ENCODE data around the gene PRR36. TPM values are rescaled to one million over a fixed set of nuclear protein-coding genes. Genes with fewer than 3 reads are reported as not detected.

Gene PRR36
- total and polyA plus RNA-seq, 10 of the 15 experiments (the other 5 are each of a cell fraction or from before 2014, with no cell fraction given) = 0.04 TPM; not detected in 9

- WGBS (ENCODE audit: insufficient coverage, insufficient replicate concordance, low lambda C conversion rate, missing lambda C conversion rate) = 18% methylated on average over 62 of the region's 63 CpGs
- H3K9me3 ChIP-seq (replicated peaks; ENCODE audit: control insufficient read depth, insufficient read depth, low read length) = no peaks in the 10 kb centered on the region; the same call in 2 of the 3 replicates
- no TSS peak for BruUV-seq (replicated peaks)
- in situ Hi-C loops (cut with MboI) (no loop called here), intact Hi-C loops (cut with micrococcal nuclease; ENCODE audit: unreplicated experiment) (no loop called here)
- no peak for FAIRE-seq
- peak overlapping the region; percentile 48 for H3K4me2 ChIP-seq (ENCODE audit: control insufficient read depth, insufficient read depth)
- TF ChIP-seq KAT2A (conservative IDR thresholded peaks at IDR 0.05; ENCODE audit: control insufficient read depth, low read depth, low read length) (no peak), SMAD5 (IDR thresholded peaks at IDR 0.05; ENCODE audit: low read depth) (no peak), TCF3 (IDR thresholded peaks at IDR 0.05; ENCODE audit: borderline replicate concordance, insufficient read depth, low read depth, low read length) (0 out of 2 replicates have a peak, but pooled peaks have one; percentile 13)
- H3K9ac ChIP-seq (ENCODE audit: control insufficient read depth, insufficient read depth, low read length) = no peak overlapping the region
- no peak for ATAC-seq
- H3K4me1 ChIP-seq (ENCODE audit: control insufficient read depth, insufficient read depth, low read length) = peaks cover 7% of the 10 kb centered on the region; the same call in 1 of the 2 replicates
- no peak for DNase-seq (ENCODE audit: low read depth, low spot score)
- no peak overlapping the region for H3K27ac ChIP-seq (ENCODE audit: control insufficient read depth, insufficient read depth)
- RAD21 ChIA-PET (ENCODE audit: unreplicated experiment) = interaction anchor here (1.1 kb wide), 1 partner anchor 10 kb away, joined by 3 read pairs; no protein-coding TSS in a partner anchor
- H3K36me3 ChIP-seq (ENCODE audit: control insufficient read depth in 2 of 2, insufficient read depth in 2 of 2, low read length in 1 of 2) = no peaks in the 10 kb centered on the region
- peaks cover 2 to 13% of the 10 kb centered on the region in 2 experiments; a peak in 3 of 4 replicates for H3K27me3 ChIP-seq (replicated peaks in 1 of 2; ENCODE audit: control insufficient read depth in 2 of 2, insufficient read depth in 2 of 2, low read length in 1 of 2)
- POLR2A ChIA-PET = interaction anchor here (0.6 kb wide), 1 partner anchor 512 kb away, joined by 3 read pairs; no protein-coding TSS in a partner anchor
- peak overlapping the region; percentile 34; the same call in 1 of the 2 replicates for H2AFZ ChIP-seq (ENCODE audit: control insufficient read depth, low read depth, low read length)
- no peaks in the 10 kb centered on the region for H4K20me1 ChIP-seq (ENCODE audit: control insufficient read depth, insufficient read depth)
- CTCF ChIA-PET = interaction anchor here (0.6 to 1.8 kb wide), 7 partner anchors 9 to 141 kb away, joined by 3 to 9 read pairs (median 3); no protein-coding TSS in a partner anchor
- no peaks in the 10 kb centered on the region for H3K79me2 ChIP-seq (ENCODE audit: control insufficient read depth, insufficient read depth, low read length)
- SMC1A ChIA-PET (ENCODE audit: uncharacterized antibody, unreplicated experiment) = no interaction called here
- no peak overlapping the region for H3K4me3 ChIP-seq
These were observed 12.4 kb downstream of the PRR36 start for GRCh38 chr19:7861619-7862412.
